BLaER1 treated with 17β-estradiol and CSF1 and Interleukin-3, amounts not matched to agents 10 nM and 100 nM (cell line): ENCODE data around the gene ANKFN1.

Experiments used
- H3K27ac ChIP-seq, 11 experiments: shearing (Covaris generic); formaldehyde crosslinking; 2 replicates each; pipeline ENCODE4 v1.8.1; 2022
- H3K27me3 ChIP-seq, 11 experiments: shearing (Covaris generic); formaldehyde crosslinking; 2 replicates each; pipeline ENCODE4 v1.8.1; 2022
- H3K36me3 ChIP-seq, 11 experiments: shearing (Covaris generic); formaldehyde crosslinking; 2 replicates each; pipeline ENCODE4 v1.8.1; 2022
- H3K4me1 ChIP-seq, 10 experiments: shearing (Covaris generic); formaldehyde crosslinking; 2 replicates each; pipeline ENCODE4 v1.8.1; 2022
- H3K4me2 ChIP-seq, 11 experiments: shearing (Covaris generic); formaldehyde crosslinking; 2 replicates each; pipeline ENCODE4 v1.8.1; 2022
- H3K4me3 ChIP-seq, 10 experiments: shearing (Covaris generic); formaldehyde crosslinking; 2 replicates each; pipeline ENCODE4 v1.8.1; 2022
- H3K9ac ChIP-seq, 11 experiments: shearing (Covaris generic); formaldehyde crosslinking; 2 replicates each; pipeline ENCODE4 v1.8.1; 2022
- H3K9me3 ChIP-seq, 11 experiments: shearing (Covaris generic); formaldehyde crosslinking; replicated peaks in 1 of 11; 2 replicates each; pipeline ENCODE4 v1.8.1; 2022
- H4K20me1 ChIP-seq, 11 experiments: shearing (Covaris generic); formaldehyde crosslinking; 2 replicates each; pipeline ENCODE4 v1.8.1; 2022
- Cebpa-rat ChIP-seq, 11 experiments: shearing (Covaris generic); IDR thresholded peaks; 2 replicates each; pipeline ENCODE4 v1.8.1; 2022

The ANKFN1 gene

GRCh38 chr17:56142781-56143180 is 10.5 kb upstream of the ANKFN1 start:
- Histone ChIP-seq H4K20me1 (no peaks in the 10 kb centered on the region), H3K4me3 (no peak overlapping the region), H3K27me3 (no peaks in the 10 kb centered on the region), H3K9me3 (peaks cover 0 to 12% (median 9%) of the 10 kb centered on the region in 11 experiments; a peak in 16 of 22 replicates), H3K4me2 (no peak overlapping the region), H3K27ac (no peak overlapping the region), H3K9ac (no peak overlapping the region), H3K4me1 (no peaks in the 10 kb centered on the region), H3K36me3 (no peaks in the 10 kb centered on the region)
- TF ChIP-seq Cebpa-rat (IDR thresholded peaks at IDR 0.05) = no peak

GRCh38 chr17:56144223-56144622 is 9.1 kb upstream of the ANKFN1 start:
- no peak overlapping the region for H3K27ac ChIP-seq
- H3K27me3 ChIP-seq = no peaks in the 10 kb centered on the region
- TF ChIP-seq Cebpa-rat (IDR thresholded peaks at IDR 0.05) = no peak
- H3K4me2 ChIP-seq = no peak overlapping the region
- no peaks in the 10 kb centered on the region for H3K4me1 ChIP-seq
- H3K9me3 ChIP-seq = peaks cover 0 to 12% (median 9%) of the 10 kb centered on the region in 11 experiments; a peak in 16 of 22 replicates
- no peaks in the 10 kb centered on the region for H3K36me3 ChIP-seq
- no peak overlapping the region for H3K9ac ChIP-seq
- H3K4me3 ChIP-seq = no peak overlapping the region
- no peaks in the 10 kb centered on the region for H4K20me1 ChIP-seq

GRCh38 chr17:56146534-56146933 is 6.7 kb upstream of the ANKFN1 start:
- Histone ChIP-seq H3K9me3 (peaks cover 0 to 12% (median 9%) of the 10 kb centered on the region in 11 experiments; a peak in 16 of 22 replicates), H3K4me1 (no peaks in the 10 kb centered on the region)

GRCh38 chr17:56148333-56148732 is 4.9 kb upstream of the ANKFN1 start:
- TF ChIP-seq Cebpa-rat (IDR thresholded peaks at IDR 0.05) = no peak
- Histone ChIP-seq H3K4me1 (no peaks in the 10 kb centered on the region), H3K27ac (no peak overlapping the region), H3K4me2 (no peak overlapping the region), H3K9me3 (peaks cover 0 to 12% (median 9%) of the 10 kb centered on the region in 11 experiments; a peak in 16 of 22 replicates), H3K36me3 (no peaks in the 10 kb centered on the region), H3K27me3 (no peaks in the 10 kb centered on the region), H3K4me3 (no peak overlapping the region), H3K9ac (no peak overlapping the region), H4K20me1 (no peaks in the 10 kb centered on the region)

More at GRCh38 chr17:56146534-56146933, 6.7 kb upstream of the ANKFN1 start:
- no peaks in the 10 kb centered on the region for H3K27me3 ChIP-seq
- TF ChIP-seq Cebpa-rat (IDR thresholded peaks at IDR 0.05) = no peak
- H3K9ac ChIP-seq = no peak overlapping the region
- H3K4me2 ChIP-seq = no peak overlapping the region
- no peak overlapping the region for H3K4me3 ChIP-seq
- H3K27ac ChIP-seq = no peak overlapping the region
- no peaks in the 10 kb centered on the region for H3K36me3 ChIP-seq
- no peaks in the 10 kb centered on the region for H4K20me1 ChIP-seq

- Histone ChIP-seq H3K36me3 (no peaks in the 10 kb centered on the region), H3K9me3 (peaks cover 0 to 12% (median 9%) of the 10 kb centered on the region in 11 experiments; a peak in 16 of 22 replicates), H4K20me1 (no peaks in the 10 kb centered on the region), H3K27ac (no peak overlapping the region), H3K4me1 (no peaks in the 10 kb centered on the region), H3K4me2 (no peak overlapping the region), H3K27me3 (no peaks in the 10 kb centered on the region), H3K4me3 (no peak overlapping the region), H3K9ac (no peak overlapping the region)
- TF ChIP-seq Cebpa-rat (IDR thresholded peaks at IDR 0.05) = no peak
These were observed 3.8 kb upstream of the ANKFN1 start for GRCh38 chr17:56149266-56150036.

GRCh38 chr17:56150649-56151048 is 2.6 kb upstream of the ANKFN1 start:
- Histone ChIP-seq H3K27ac (no peak overlapping the region), H3K4me2 (no peak overlapping the region)
- TF ChIP-seq Cebpa-rat (IDR thresholded peaks at IDR 0.05) = no peak

GRCh38 chr17:56157845-56158244 is 4.6 kb downstream of the ANKFN1 start:
- Histone ChIP-seq H3K4me1 (peaks cover 0 to 33% (median 0%) of the 10 kb centered on the region in 10 experiments; a peak in 5 of 20 replicates), H4K20me1 (no peaks in the 10 kb centered on the region), H3K9me3 (peaks cover 0 to 7% (median 0%) of the 10 kb centered on the region in 11 experiments; a peak in 1 of 22 replicates), H3K4me2 (peak overlapping the region in 2 of 11 experiments; percentile 5 to 36; a peak in 4 of 22 replicates), H3K27ac (no peak overlapping the region), H3K4me3 (no peak overlapping the region), H3K36me3 (no peaks in the 10 kb centered on the region), H3K27me3 (no peaks in the 10 kb centered on the region), H3K9ac (no peak overlapping the region)
- no peak for TF ChIP-seq Cebpa-rat (IDR thresholded peaks at IDR 0.05)

More at GRCh38 chr17:56150649-56151048, 2.6 kb upstream of the ANKFN1 start:
- Histone ChIP-seq H3K4me3 (no peak overlapping the region), H3K4me1 (peaks cover 0 to 7% (median 0%) of the 10 kb centered on the region in 10 experiments; a peak in 3 of 20 replicates), H4K20me1 (no peaks in the 10 kb centered on the region), H3K9ac (no peak overlapping the region), H3K9me3 (peaks cover 0 to 12% (median 9%) of the 10 kb centered on the region in 11 experiments; a peak in 16 of 22 replicates), H3K36me3 (no peaks in the 10 kb centered on the region), H3K27me3 (no peaks in the 10 kb centered on the region)

- no peak overlapping the region for H3K27ac ChIP-seq
- H3K9me3 ChIP-seq = peaks cover 0 to 7% (median 0%) of the 10 kb centered on the region in 11 experiments; a peak in 1 of 22 replicates
- peaks cover 0 to 33% (median 0%) of the 10 kb centered on the region in 10 experiments; a peak in 5 of 20 replicates for H3K4me1 ChIP-seq
- TF ChIP-seq Cebpa-rat (IDR thresholded peaks at IDR 0.05) = no peak
- no peak overlapping the region for H3K4me3 ChIP-seq
- no peaks in the 10 kb centered on the region for H4K20me1 ChIP-seq
- H3K9ac ChIP-seq = no peak overlapping the region
- no peaks in the 10 kb centered on the region for H3K27me3 ChIP-seq
- H3K4me2 ChIP-seq = peak overlapping the region in 2 of 11 experiments; percentile 5 to 36; a peak in 4 of 22 replicates
- no peaks in the 10 kb centered on the region for H3K36me3 ChIP-seq
These were observed 5.1 kb downstream of the ANKFN1 start for GRCh38 chr17:56158344-56158743.

GRCh38 chr17:56158915-56159825 is 5.9 kb downstream of the ANKFN1 start:
- Histone ChIP-seq H3K9me3 (peaks cover 0 to 7% (median 0%) of the 10 kb centered on the region in 11 experiments; a peak in 1 of 22 replicates), H3K4me3 (no peak overlapping the region), H3K36me3 (no peaks in the 10 kb centered on the region), H3K9ac (no peak overlapping the region), H3K27ac (no peak overlapping the region), H4K20me1 (no peaks in the 10 kb centered on the region), H3K27me3 (no peaks in the 10 kb centered on the region), H3K4me2 (peak overlapping the region in 2 of 11 experiments; percentile 5 to 36; a peak in 4 of 22 replicates), H3K4me1 (peaks cover 0 to 33% (median 0%) of the 10 kb centered on the region in 10 experiments; a peak in 5 of 20 replicates)
- TF ChIP-seq Cebpa-rat (IDR thresholded peaks at IDR 0.05) = no peak
